GM18507 (cell line): Measurements from ENCODE around the gene NEUROD2.

ENCODE experiments used
- DNase-seq: peaks from one replicate; pipeline ENCODE4 v3.0.0; 2011; ENCODE audit warnings: low read depth; ENCODE audit not compliant: insufficient read length; ENCODE audit errors: extremely low spot score
- FAIRE-seq: peaks from 2 replicates; lab custom pipeline; 2011; peaks lifted over from hg19 to GRCh38; lab: Jason Lieb, UNC

NEUROD2 gene

GRCh38 chr17:39562976-39563375, 44.7 kb downstream of the NEUROD2 start:
- no peak for FAIRE-seq
- DNase-seq = no peak

DNA sequence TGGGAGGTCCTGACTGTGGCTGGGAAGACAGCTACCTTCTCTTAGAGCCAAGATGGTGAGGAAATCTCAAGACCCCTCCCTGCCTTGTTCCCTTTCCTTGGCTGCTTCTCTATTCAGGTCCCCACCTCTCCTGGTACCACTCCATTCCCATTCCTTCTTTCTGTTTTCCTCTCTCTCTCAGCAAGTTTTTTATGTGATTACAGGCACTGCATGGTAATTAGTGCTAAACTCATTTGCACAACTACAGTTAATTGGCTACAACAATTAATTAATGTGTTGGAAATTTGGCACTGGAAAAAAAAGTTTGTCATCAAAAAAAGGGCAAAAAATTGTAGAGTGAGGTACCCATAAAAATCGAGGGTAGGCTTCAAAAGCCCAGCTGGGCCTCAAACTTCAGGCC, 45.3 kb downstream of the NEUROD2 start:
- FAIRE-seq (no peak), DNase-seq (no peak)

DNA sequence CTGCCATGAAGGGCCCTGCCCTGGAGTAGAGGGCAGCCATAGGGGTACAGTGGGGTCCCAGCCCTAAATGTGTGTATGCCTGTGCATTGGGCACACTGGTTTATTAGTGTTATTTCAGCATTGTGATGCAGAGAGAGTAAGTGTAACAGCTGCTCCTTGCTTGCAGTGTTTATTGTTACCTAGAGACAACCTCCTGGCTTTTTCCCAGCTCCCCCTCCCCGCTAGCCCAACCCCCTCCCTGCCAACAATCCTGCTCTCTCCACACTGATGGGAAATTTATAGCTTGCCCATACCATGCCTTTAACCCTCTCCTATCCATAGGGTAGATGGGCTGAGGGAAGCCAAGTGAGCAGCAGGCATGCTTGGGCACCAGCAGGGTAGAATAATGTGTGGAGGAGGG, 51.3 kb downstream of the NEUROD2 start:
- FAIRE-seq (no peak), DNase-seq (no peak)

GRCh38 chr17:39555368-39555767, 52.4 kb downstream of the NEUROD2 start:
- no peak for DNase-seq
- no peak for FAIRE-seq
